ENCODE data around the gene COMTD1.

The COMTD1 gene

GRCh38 chr10:75211007-75211691, 24.6 kb downstream of the COMTD1 start:
- Histone ChIP-seq H3K27me3 (ENCODE audit: control insufficient read depth, low read length) (no peaks in the 10 kb centered on the region), H3K4me3 (ENCODE audit: low read length) (peak overlapping the region; percentile 89), H3K4me2 (ENCODE audit: low read length) (peak overlapping the region; percentile 93), H3K9me3 (ENCODE audit: control insufficient read depth, insufficient read depth, low read length) (no peaks in the 10 kb centered on the region), H3F3A (ENCODE audit: control insufficient read depth, insufficient read depth) (no peaks in the 10 kb centered on the region), H4K20me1 (ENCODE audit: control insufficient read depth, insufficient read depth, low read depth, low read length) (peaks cover 9% of the 10 kb centered on the region; the same call in 1 of the 2 replicates), H3K27ac (ENCODE audit: low read depth, low read length) (peak overlapping the region; percentile 80), H3K79me2 (ENCODE audit: control insufficient read depth, low read length) (peaks cover 56% of the 10 kb centered on the region), H3K36me3 (ENCODE audit: control insufficient read depth, low read length) (peaks cover 50% of the 10 kb centered on the region), H3K9me2 (replicated peaks; ENCODE audit: control insufficient read depth, low read length) (no peaks in the 10 kb centered on the region), H3K4me1 (ENCODE audit: control insufficient read depth, low read length) (peaks cover 23% of the 10 kb centered on the region)
- TF ChIP-seq EZH2phosphoT487 (IDR thresholded peaks at IDR 0.05; ENCODE audit: borderline replicate concordance, low read length): no peak

GRCh38 chr10:75210282-75211006, 25.3 kb downstream of the COMTD1 start, which contains the start of gene VDAC2:
Gene VDAC2, plus strand, starts transcription at chr10:75210796. Its CDS starts 363 bp downstream, at chr10:75211159.
- no peaks in the 10 kb centered on the region for H3F3A ChIP-seq (ENCODE audit: control insufficient read depth, insufficient read depth)
- H3K79me2 ChIP-seq (ENCODE audit: control insufficient read depth, low read length): peaks cover 49% of the 10 kb centered on the region
- peaks cover 9% of the 10 kb centered on the region; the same call in 1 of the 2 replicates for H4K20me1 ChIP-seq (ENCODE audit: control insufficient read depth, insufficient read depth, low read depth, low read length)
- TF ChIP-seq EZH2phosphoT487 (IDR thresholded peaks at IDR 0.05; ENCODE audit: borderline replicate concordance, low read length): no peak
- TF ChIP-seq CTCF (IDR thresholded peaks at IDR 0.05; ENCODE audit: low read depth, low read length, poor library complexity, severe bottlenecking): no peak
- H3K36me3 ChIP-seq (ENCODE audit: control insufficient read depth, low read length): peaks cover 43% of the 10 kb centered on the region
- peaks cover 23% of the 10 kb centered on the region for H3K4me1 ChIP-seq (ENCODE audit: control insufficient read depth, low read length)
- H3K9me3 ChIP-seq (ENCODE audit: control insufficient read depth, insufficient read depth, low read length): no peaks in the 10 kb centered on the region
- peak within 1 kb of the TSS; percentile 80 for H3K27ac ChIP-seq (ENCODE audit: low read depth, low read length)
- H3K4me2 ChIP-seq (ENCODE audit: low read length): peak within 1 kb of the TSS; percentile 93
- H3K4me3 ChIP-seq (ENCODE audit: low read length): peak within 1 kb of the TSS; percentile 89
- H3K27me3 ChIP-seq (ENCODE audit: control insufficient read depth, low read length): no peaks in the 10 kb centered on the region
- no peaks in the 10 kb centered on the region for H3K9me2 ChIP-seq (replicated peaks; ENCODE audit: control insufficient read depth, low read length)

GRCh38 chr10:75209921-75210281, 25.9 kb downstream of the COMTD1 start:
- TF ChIP-seq CTCF (IDR thresholded peaks at IDR 0.05; ENCODE audit: low read depth, low read length, poor library complexity, severe bottlenecking): peak; percentile 25
- TF ChIP-seq EZH2phosphoT487 (IDR thresholded peaks at IDR 0.05; ENCODE audit: borderline replicate concordance, low read length): no peak
- Histone ChIP-seq H3K27me3 (ENCODE audit: control insufficient read depth, low read length) (no peaks in the 10 kb centered on the region), H3K79me2 (ENCODE audit: control insufficient read depth, low read length) (peaks cover 43% of the 10 kb centered on the region), H4K20me1 (ENCODE audit: control insufficient read depth, insufficient read depth, low read depth, low read length) (peaks cover 9% of the 10 kb centered on the region; the same call in 1 of the 2 replicates), H3K27ac (ENCODE audit: low read depth, low read length) (peak overlapping the region; percentile 80), H3K9me2 (replicated peaks; ENCODE audit: control insufficient read depth, low read length) (no peaks in the 10 kb centered on the region), H3K36me3 (ENCODE audit: control insufficient read depth, low read length) (peaks cover 39% of the 10 kb centered on the region), H3F3A (ENCODE audit: control insufficient read depth, insufficient read depth) (no peaks in the 10 kb centered on the region), H3K9me3 (ENCODE audit: control insufficient read depth, insufficient read depth, low read length) (no peaks in the 10 kb centered on the region), H3K4me2 (ENCODE audit: low read length) (peak overlapping the region; percentile 93), H3K4me3 (ENCODE audit: low read length) (peak overlapping the region; percentile 89), H3K4me1 (ENCODE audit: control insufficient read depth, low read length) (peaks cover 23% of the 10 kb centered on the region)

Data from DOHH2 (cell line).